Glutamatergic neuron (in vitro differentiated cells): Measurements from ENCODE around the gene SLC35C1. TPM values are rescaled to one million over a fixed set of nuclear protein-coding genes. Genes with fewer than 3 reads are reported as not detected.

Experiments used
- DNase-seq: peaks from one replicate; pipeline ENCODE4 v3.0.0; 2022
- H3K27ac Mint-ChIP-seq: one replicate; pipeline ENCODE4 v1.8.0; 2020; ENCODE audit warnings: mild to moderate bottlenecking, mixed read lengths, inconsistent platforms; ENCODE audit not compliant: unreplicated experiment
- H3K27me3 Mint-ChIP-seq: one replicate; pipeline ENCODE4 v1.8.0; 2020; ENCODE audit warnings: mild to moderate bottlenecking, moderate library complexity, mixed read lengths, inconsistent platforms; ENCODE audit not compliant: unreplicated experiment
- H3K36me3 Mint-ChIP-seq: one replicate; pipeline ENCODE4 v1.8.0; 2020; ENCODE audit warnings: mild to moderate bottlenecking, mixed read lengths, inconsistent platforms; ENCODE audit not compliant: unreplicated experiment
- H3K4me1 Mint-ChIP-seq: one replicate; pipeline ENCODE4 v1.8.0; 2020; ENCODE audit warnings: mild to moderate bottlenecking, low read depth, mixed read lengths, inconsistent platforms; ENCODE audit not compliant: unreplicated experiment
- H3K4me3 Mint-ChIP-seq: one replicate; pipeline ENCODE4 v1.8.0; 2020; ENCODE audit warnings: mild to moderate bottlenecking, mixed read lengths, inconsistent platforms; ENCODE audit not compliant: unreplicated experiment
- H3K9me3 Mint-ChIP-seq: one replicate; pipeline ENCODE4 v1.8.0; 2020; ENCODE audit warnings: mild to moderate bottlenecking, moderate library complexity, mixed read lengths, inconsistent platforms; ENCODE audit not compliant: unreplicated experiment
- CTCF ChIP-seq: fragments of 200-600 bp; sonication (generic); IDR thresholded peaks from one replicate; pipeline ENCODE4 v1.5.0; 2021; ENCODE audit not compliant: partially characterized antibody, unreplicated experiment
- total RNA-seq: library from RNA; stranded (reverse); fragmentation: NEBNext Ultra II Directional; extraction: Animal tissue kit (Norgen Biotek cat#: 25700); gene quantifications from one replicate; pipeline ENCODE4 v1.2.1, GENCODE V29; 2021; ENCODE audit not compliant: unreplicated experiment

SLC35C1 gene
- total RNA-seq, 1 donor from 2014 or later: 20.9 TPM

DNA sequence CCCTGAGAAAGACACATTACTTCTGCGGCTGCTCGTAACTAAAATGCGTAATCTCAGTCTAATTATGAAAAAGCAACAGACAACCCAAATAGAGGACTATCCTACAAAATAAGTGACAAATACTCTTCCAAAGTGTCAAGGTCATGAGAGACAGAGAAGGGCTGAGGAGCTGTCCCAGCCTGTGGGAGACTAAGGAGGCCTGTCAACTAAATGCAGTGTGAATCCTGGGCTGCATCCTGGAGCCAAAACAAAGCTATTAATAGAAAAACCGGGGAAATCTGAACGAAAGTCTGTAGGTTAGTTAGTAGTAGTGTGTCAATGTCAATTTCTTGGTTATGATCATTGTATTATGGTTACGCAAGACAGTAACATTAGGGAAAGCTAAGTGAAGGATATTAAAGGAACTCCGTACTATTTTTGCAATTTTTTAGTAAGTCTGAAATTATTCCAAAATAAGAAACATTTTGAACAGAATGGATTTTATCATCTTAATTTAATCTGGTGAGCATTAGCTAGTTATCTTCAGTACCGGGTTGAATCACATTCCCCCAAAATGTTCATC, 39.8 kb upstream of the SLC35C1 start:
- no peak overlapping the region for H3K4me3 Mint-ChIP-seq
- no peak overlapping the region for H3K27ac Mint-ChIP-seq
- no peaks in the 10 kb centered on the region for H3K27me3 Mint-ChIP-seq
- no peak for TF ChIP-seq CTCF
- peaks cover 2% of the 10 kb centered on the region for H3K9me3 Mint-ChIP-seq
- DNase-seq: no peak
- H3K4me1 Mint-ChIP-seq: no peaks in the 10 kb centered on the region
- no peaks in the 10 kb centered on the region for H3K36me3 Mint-ChIP-seq

DNA sequence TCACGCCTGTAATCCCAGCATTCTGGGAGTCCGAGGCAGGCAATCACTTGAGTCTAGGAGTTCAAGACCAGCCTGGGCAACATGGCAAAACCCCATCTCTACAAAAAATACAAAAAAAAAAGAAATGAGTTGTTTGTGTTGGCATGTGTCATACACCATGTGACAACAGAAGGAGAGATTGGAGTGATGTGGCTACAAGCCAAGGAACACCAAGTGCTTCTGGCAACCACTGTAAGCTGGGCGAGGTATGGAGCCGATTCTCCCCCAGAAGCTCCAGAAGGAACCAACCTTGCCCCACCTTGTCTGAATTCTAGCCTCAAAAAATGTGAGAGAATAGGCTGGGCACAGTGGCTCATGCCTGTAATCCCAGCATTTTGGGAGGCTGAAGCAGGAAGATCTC, 39.1 kb upstream of the SLC35C1 start:
- Mint-ChIP-seq H3K9me3 (peaks cover 2% of the 10 kb centered on the region), H3K27ac (no peak overlapping the region), H3K27me3 (peaks cover 1% of the 10 kb centered on the region), H3K36me3 (no peaks in the 10 kb centered on the region), H3K4me1 (no peaks in the 10 kb centered on the region), H3K4me3 (no peak overlapping the region)
- no peak for DNase-seq
- TF ChIP-seq CTCF: no peak

GRCh38 chr11:45766469-45766868, 38.5 kb upstream of the SLC35C1 start:
- Mint-ChIP-seq H3K4me3 (no peak overlapping the region), H3K27ac (no peak overlapping the region), H3K36me3 (no peaks in the 10 kb centered on the region), H3K27me3 (peaks cover 1% of the 10 kb centered on the region), H3K4me1 (no peaks in the 10 kb centered on the region), H3K9me3 (peaks cover 2% of the 10 kb centered on the region)
- no peak for DNase-seq
- no peak for TF ChIP-seq CTCF

DNA sequence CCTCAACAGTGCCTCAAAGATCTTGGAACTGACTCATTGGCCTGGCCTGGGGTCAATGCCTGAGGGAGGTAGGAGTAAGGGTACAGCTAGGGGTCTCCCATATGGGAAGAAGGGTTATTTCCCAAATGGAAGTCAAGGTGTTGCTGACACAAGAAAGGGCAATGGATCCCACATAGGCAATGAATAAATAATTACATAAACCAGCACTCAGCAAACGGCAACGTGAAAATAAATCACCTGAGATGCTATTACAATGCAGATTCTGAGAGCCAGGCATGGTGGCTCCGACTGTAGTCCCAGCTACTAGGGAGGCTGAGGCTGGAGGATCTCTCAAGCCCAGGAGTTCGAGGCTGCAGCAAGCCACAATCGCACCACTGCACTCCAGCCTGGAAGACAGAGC, 36.5 kb upstream of the SLC35C1 start:
- H3K36me3 Mint-ChIP-seq: no peaks in the 10 kb centered on the region
- H3K27ac Mint-ChIP-seq: no peak overlapping the region
- H3K4me1 Mint-ChIP-seq: peaks cover 2% of the 10 kb centered on the region
- TF ChIP-seq CTCF: no peak
- H3K9me3 Mint-ChIP-seq: peaks cover 2% of the 10 kb centered on the region
- no peak for DNase-seq
- H3K27me3 Mint-ChIP-seq: peaks cover 4% of the 10 kb centered on the region
- H3K4me3 Mint-ChIP-seq: no peak overlapping the region

- Mint-ChIP-seq H3K27ac (no peak overlapping the region), H3K27me3 (peaks cover 4% of the 10 kb centered on the region), H3K36me3 (no peaks in the 10 kb centered on the region), H3K9me3 (peaks cover 2% of the 10 kb centered on the region), H3K4me1 (peaks cover 2% of the 10 kb centered on the region), H3K4me3 (no peak overlapping the region)
- no peak for TF ChIP-seq CTCF
- DNase-seq: no peak
Observed at GRCh38 chr11:45769960-45770359, 35.0 kb upstream of the SLC35C1 start.
